HepG2 (cell line): ENCODE measurements around the gene ASCL2. TPM values are rescaled to one million over a fixed set of nuclear protein-coding genes. Genes with fewer than 3 reads are reported as not detected.

Experiments
- BORCS8-MEF2B ChIP-seq: sonication (generic); formaldehyde crosslinking; IDR thresholded peaks from 2 replicates; pipeline ENCODE4 v1.8.0; 2022; ENCODE audit warnings: mild to moderate bottlenecking, missing genetic modification reagents
- SAP130 ChIP-seq: IDR thresholded peaks from 2 replicates; pipeline ENCODE4 v1.6.1; 2016; ENCODE audit warnings: low read depth
- THAP11 ChIP-seq: IDR thresholded peaks from 2 replicates; pipeline ENCODE4 v1.6.1; 2016; ENCODE audit warnings: missing biosample characterization, missing genetic modification reagents
- ZNF615 ChIP-seq: sonication (generic); formaldehyde crosslinking; IDR thresholded peaks from 2 replicates; pipeline ENCODE4 v1.5.0; 2020; ENCODE audit warnings: mild to moderate bottlenecking, missing genetic modification reagents, borderline replicate concordance
- ZNF724P ChIP-seq: sonication (generic); formaldehyde crosslinking; IDR thresholded peaks from 2 replicates; pipeline ENCODE4 v1.8.0; 2022; ENCODE audit warnings: missing genetic modification reagents, borderline replicate concordance
- ZNF781 ChIP-seq: sonication (generic); formaldehyde crosslinking; IDR thresholded peaks from 2 replicates; pipeline ENCODE4 v1.5.1; 2020; ENCODE audit warnings: borderline replicate concordance, mild to moderate bottlenecking, missing genetic modification reagents; ENCODE audit errors: not compliant biosample characterization
- polyA plus RNA-seq, 8 experiments: library from polyadenylated mRNA; depleted of rRNA in 3 of 8; stranded (reverse) in 7 of 8; unstranded in 1 of 8; fragments of >200 nt; fragmentation: Illumina TruSeq in 4 of 8; extraction: Trizol in 4 of 8; gene quantifications; 2 replicates each; pipeline versions ENCODE4 v1.2.1 to v1.2.3, GENCODE V29; 2011 to 2016; ENCODE audit warnings: low read depth in 4 of 8, missing spikeins in 1 of 8, mixed read lengths in 1 of 8; ENCODE audit not compliant: insufficient read depth in 1 of 8
- total RNA-seq, 5 experiments: library from RNA; depleted of rRNA; stranded (reverse); fragments of >200 nt; fragmentation: Illumina TruSeq; extraction: Trizol; gene quantifications; 2 replicates each; pipeline ENCODE4 v1.2.3, GENCODE V29; 2016; ENCODE audit warnings: low read depth in 1 of 5
- TF ChIP-seq, protein P1 (sequence below), 2 experiments: fragments of 450-650 bp in 1 of 2; sonication (generic) in 1 of 2; formaldehyde crosslinking in 1 of 2; IDR thresholded peaks; 2 replicates each; pipeline versions ENCODE4 v1.6.1 to v1.8.0; 2016 to 2022; ENCODE audit warnings: antibody characterized with exemption in 1 of 2, mild to moderate bottlenecking in 1 of 2, missing genetic modification reagents in 1 of 2
- TF ChIP-seq, protein P2 (sequence below): IDR thresholded peaks from 2 replicates; pipeline ENCODE4 v1.6.1; 2016; ENCODE audit warnings: low read depth, control low read depth
- TF ChIP-seq, protein P3 (sequence below): sonication (generic); formaldehyde crosslinking; conservative IDR thresholded peaks from 2 replicates; pipeline ENCODE4 v1.4.0; 2020; ENCODE audit warnings: mild to moderate bottlenecking, missing genetic modification reagents, moderate library complexity
- TF ChIP-seq, protein P4 (sequence below): sonication (generic); formaldehyde crosslinking; IDR thresholded peaks from 2 replicates; pipeline ENCODE4 v1.4.0; 2020; ENCODE audit warnings: missing genetic modification reagents

The ASCL2 gene
- total and polyA plus RNA-seq, 2 of the 13 experiments (the other 11 are each of a cell fraction or from before 2014, with no cell fraction given): 0.07 TPM; not detected in 1

DNA sequence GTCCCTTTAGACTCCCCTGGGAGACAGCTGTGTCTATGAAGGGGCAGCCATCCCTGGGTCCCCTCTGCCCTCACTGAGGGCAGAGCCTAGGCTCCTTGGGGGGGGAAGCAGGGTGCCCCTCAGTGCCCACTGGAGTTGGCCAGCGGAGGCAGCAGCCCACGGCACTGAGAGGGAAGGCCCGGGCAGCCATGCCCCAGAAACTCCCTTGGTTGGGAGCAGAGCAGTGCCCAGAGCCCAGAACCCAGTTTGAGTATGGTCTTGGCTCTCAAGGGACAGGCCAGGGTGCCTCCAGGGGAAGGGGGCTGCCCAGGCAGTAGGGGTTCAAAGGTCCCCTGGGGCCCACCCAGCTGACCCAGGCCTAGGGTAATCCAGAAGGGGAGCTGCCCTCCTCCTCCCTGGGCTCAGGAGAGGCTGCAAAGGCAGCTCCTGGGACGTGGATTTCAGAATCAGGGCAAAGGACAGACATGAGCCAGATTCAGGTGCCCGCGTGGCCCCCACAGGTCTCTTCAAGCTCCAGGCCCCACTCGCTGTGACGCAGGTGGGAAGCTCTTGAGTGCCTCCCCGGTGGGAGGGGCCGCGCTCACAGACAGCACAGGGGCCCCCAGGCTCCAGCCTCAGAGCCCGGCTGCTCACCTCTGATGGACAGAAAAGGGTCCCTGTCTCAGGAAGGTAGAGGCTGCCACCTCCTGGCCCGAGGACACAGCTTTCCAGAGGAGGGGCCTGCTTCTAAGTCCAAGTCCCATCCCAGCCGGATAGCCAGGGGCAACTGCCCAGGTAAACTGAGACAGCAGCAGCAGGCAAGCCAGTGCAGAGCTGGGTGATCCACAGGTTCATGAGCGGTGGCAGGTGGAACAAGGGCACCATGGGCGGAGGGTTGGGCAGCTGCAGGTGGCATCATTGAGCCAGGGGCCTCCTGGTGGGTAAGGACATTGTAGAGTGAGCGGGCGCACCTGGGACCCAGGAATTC, 28.7 kb upstream of the ASCL2 start (continued):
- TF ChIP-seq, protein P1, sequence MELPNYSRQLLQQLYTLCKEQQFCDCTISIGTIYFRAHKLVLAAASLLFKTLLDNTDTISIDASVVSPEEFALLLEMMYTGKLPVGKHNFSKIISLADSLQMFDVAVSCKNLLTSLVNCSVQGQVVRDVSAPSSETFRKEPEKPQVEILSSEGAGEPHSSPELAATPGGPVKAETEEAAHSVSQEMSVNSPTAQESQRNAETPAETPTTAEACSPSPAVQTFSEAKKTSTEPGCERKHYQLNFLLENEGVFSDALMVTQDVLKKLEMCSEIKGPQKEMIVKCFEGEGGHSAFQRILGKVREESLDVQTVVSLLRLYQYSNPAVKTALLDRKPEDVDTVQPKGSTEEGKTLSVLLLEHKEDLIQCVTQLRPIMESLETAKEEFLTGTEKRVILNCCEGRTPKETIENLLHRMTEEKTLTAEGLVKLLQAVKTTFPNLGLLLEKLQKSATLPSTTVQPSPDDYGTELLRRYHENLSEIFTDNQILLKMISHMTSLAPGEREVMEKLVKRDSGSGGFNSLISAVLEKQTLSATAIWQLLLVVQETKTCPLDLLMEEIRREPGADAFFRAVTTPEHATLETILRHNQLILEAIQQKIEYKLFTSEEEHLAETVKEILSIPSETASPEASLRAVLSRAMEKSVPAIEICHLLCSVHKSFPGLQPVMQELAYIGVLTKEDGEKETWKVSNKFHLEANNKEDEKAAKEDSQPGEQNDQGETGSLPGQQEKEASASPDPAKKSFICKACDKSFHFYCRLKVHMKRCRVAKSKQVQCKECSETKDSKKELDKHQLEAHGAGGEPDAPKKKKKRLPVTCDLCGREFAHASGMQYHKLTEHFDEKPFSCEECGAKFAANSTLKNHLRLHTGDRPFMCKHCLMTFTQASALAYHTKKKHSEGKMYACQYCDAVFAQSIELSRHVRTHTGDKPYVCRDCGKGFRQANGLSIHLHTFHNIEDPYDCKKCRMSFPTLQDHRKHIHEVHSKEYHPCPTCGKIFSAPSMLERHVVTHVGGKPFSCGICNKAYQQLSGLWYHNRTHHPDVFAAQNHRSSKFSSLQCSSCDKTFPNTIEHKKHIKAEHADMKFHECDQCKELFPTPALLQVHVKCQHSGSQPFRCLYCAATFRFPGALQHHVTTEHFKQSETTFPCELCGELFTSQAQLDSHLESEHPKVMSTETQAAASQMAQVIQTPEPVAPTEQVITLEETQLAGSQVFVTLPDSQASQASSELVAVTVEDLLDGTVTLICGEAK (IDR thresholded peaks at IDR 0.05): no peak
- TF ChIP-seq, protein P1 (CRISPR knock-in tag; IDR thresholded peaks at IDR 0.05): no peak
- TF ChIP-seq, protein P2, sequence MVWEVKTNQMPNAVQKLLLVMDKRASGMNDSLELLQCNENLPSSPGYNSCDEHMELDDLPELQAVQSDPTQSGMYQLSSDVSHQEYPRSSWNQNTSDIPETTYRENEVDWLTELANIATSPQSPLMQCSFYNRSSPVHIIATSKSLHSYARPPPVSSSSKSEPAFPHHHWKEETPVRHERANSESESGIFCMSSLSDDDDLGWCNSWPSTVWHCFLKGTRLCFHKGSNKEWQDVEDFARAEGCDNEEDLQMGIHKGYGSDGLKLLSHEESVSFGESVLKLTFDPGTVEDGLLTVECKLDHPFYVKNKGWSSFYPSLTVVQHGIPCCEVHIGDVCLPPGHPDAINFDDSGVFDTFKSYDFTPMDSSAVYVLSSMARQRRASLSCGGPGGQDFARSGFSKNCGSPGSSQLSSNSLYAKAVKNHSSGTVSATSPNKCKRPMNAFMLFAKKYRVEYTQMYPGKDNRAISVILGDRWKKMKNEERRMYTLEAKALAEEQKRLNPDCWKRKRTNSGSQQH (CRISPR knock-in tag): no peak
- TF ChIP-seq THAP11 (CRISPR knock-in tag): no peak
- 0 out of 2 replicates have a peak, but pooled peaks have one; percentile 23 for TF ChIP-seq SAP130 (CRISPR knock-in tag)
- TF ChIP-seq ZNF615 (CRISPR knock-in tag): no peak
- TF ChIP-seq, protein P3, sequence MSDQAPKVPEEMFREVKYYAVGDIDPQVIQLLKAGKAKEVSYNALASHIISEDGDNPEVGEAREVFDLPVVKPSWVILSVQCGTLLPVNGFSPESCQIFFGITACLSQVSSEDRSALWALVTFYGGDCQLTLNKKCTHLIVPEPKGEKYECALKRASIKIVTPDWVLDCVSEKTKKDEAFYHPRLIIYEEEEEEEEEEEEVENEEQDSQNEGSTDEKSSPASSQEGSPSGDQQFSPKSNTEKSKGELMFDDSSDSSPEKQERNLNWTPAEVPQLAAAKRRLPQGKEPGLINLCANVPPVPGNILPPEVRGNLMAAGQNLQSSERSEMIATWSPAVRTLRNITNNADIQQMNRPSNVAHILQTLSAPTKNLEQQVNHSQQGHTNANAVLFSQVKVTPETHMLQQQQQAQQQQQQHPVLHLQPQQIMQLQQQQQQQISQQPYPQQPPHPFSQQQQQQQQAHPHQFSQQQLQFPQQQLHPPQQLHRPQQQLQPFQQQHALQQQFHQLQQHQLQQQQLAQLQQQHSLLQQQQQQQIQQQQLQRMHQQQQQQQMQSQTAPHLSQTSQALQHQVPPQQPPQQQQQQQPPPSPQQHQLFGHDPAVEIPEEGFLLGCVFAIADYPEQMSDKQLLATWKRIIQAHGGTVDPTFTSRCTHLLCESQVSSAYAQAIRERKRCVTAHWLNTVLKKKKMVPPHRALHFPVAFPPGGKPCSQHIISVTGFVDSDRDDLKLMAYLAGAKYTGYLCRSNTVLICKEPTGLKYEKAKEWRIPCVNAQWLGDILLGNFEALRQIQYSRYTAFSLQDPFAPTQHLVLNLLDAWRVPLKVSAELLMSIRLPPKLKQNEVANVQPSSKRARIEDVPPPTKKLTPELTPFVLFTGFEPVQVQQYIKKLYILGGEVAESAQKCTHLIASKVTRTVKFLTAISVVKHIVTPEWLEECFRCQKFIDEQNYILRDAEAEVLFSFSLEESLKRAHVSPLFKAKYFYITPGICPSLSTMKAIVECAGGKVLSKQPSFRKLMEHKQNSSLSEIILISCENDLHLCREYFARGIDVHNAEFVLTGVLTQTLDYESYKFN: no peak
- TF ChIP-seq, protein P4, sequence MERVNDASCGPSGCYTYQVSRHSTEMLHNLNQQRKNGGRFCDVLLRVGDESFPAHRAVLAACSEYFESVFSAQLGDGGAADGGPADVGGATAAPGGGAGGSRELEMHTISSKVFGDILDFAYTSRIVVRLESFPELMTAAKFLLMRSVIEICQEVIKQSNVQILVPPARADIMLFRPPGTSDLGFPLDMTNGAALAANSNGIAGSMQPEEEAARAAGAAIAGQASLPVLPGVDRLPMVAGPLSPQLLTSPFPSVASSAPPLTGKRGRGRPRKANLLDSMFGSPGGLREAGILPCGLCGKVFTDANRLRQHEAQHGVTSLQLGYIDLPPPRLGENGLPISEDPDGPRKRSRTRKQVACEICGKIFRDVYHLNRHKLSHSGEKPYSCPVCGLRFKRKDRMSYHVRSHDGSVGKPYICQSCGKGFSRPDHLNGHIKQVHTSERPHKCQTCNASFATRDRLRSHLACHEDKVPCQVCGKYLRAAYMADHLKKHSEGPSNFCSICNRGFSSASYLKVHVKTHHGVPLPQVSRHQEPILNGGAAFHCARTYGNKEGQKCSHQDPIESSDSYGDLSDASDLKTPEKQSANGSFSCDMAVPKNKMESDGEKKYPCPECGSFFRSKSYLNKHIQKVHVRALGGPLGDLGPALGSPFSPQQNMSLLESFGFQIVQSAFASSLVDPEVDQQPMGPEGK (CRISPR knock-in tag): peak; percentile 84
- no peak for TF ChIP-seq ZNF724P (CRISPR knock-in tag)
- TF ChIP-seq BORCS8-MEF2B (CRISPR knock-in tag): peak; percentile 36; the same call in 1 of the 2 replicates
- no peak for TF ChIP-seq ZNF781 (CRISPR knock-in tag)
